Thyroid gland (tissue), 4 donors: ENCODE measurements around the gene ABCA13. TPM values are rescaled to one million over a fixed set of nuclear protein-coding genes. Genes with fewer than 3 reads are reported as not detected.

Source experiments
- DNase-seq, 2 donors: peaks; one replicate each; pipeline ENCODE4 v3.0.0-alpha.2; 2019
- H3K27ac ChIP-seq, 3 donors: fragments of 200-600 bp; sonication (generic); 1 replicate in 2 of 3; 2 replicates in 1 of 3; pipeline ENCODE4 v1.5.1; 2016 to 2019; ENCODE audit warnings: mild to moderate bottlenecking in 1 of 3, moderate library complexity in 1 of 3
- H3K27me3 ChIP-seq: fragments of 200-600 bp; sonication (generic); one replicate; pipeline ENCODE4 v1.5.1; 2019
- H3K36me3 ChIP-seq, 2 donors: fragments of 200-600 bp; sonication (generic); one replicate each; pipeline ENCODE4 v1.5.1; 2016 to 2019
- H3K4me1 ChIP-seq, 2 donors: fragments of 200-600 bp; sonication (generic); one replicate each; pipeline ENCODE4 v1.5.1; 2017 to 2019
- H3K4me3 ChIP-seq, 3 donors: fragments of 200-600 bp; sonication (generic); replicated peaks in 1 of 3; 1 replicate in 2 of 3; 2 replicates in 1 of 3; pipeline ENCODE4 v1.5.1; 2016; ENCODE audit warnings: mild to moderate bottlenecking in 1 of 3
- H3K9me3 ChIP-seq: fragments of 200-600 bp; sonication (generic); one replicate; pipeline ENCODE4 v1.5.1; 2017
- CTCF ChIP-seq, 6 experiments: fragments of 200-600 bp in 3 of 6; fragments of 450-650 bp in 3 of 6; sonication (generic) in 3 of 6; IDR thresholded peaks; one replicate each; pipeline ENCODE4 v1.5.1; 2016 to 2019; ENCODE audit warnings: antibody characterized with exemption in 6 of 6, mild to moderate bottlenecking in 2 of 6, inconsistent platforms in 1 of 6, moderate library complexity in 1 of 6
- POLR2A ChIP-seq, 2 donors: fragments of 450-650 bp; IDR thresholded peaks; one replicate each; pipeline ENCODE4 v1.6.1; 2017; ENCODE audit warnings: antibody characterized with exemption in 2 of 2, mild to moderate bottlenecking in 2 of 2, moderate library complexity in 1 of 2
- WGBS, 2 donors: methylation state at CpG; one replicate each; pipeline ENCODE4 v1.1.5; 2017; 5-methylcytosine and 5-hydroxymethylcytosine counted together
- intact Hi-C: fragments of 100-400 bp; cut with DNase I; formaldehyde crosslinking; loops from one replicate; pipeline ENCODE4 v1.15.1; 2023
- total RNA-seq, 4 donors: library from RNA; depleted of rRNA; stranded (reverse); fragments of >200 nt; gene quantifications; one replicate each; pipeline ENCODE4 v1.2.3, GENCODE V29; 2016

Gene ABCA13
- total RNA-seq, 4 donors from 2014 or later = 7.6 to 13.3 (median 11.7) TPM

- Histone ChIP-seq H3K4me3 (no peak overlapping the region), H3K4me1 (no peaks in the 10 kb centered on the region), H3K9me3 (no peaks in the 10 kb centered on the region), H3K27ac (no peak overlapping the region), H3K27me3 (no peaks in the 10 kb centered on the region), H3K36me3 (no peaks in the 10 kb centered on the region)
- no peak for DNase-seq
- no peak for TF ChIP-seq POLR2A (IDR thresholded peaks at IDR 0.05)
- TF ChIP-seq CTCF (IDR thresholded peaks at IDR 0.05) = no peak
- intact Hi-C loops = no loop called here
- WGBS, 2 donors = 87 to 94% methylated on average over 2 of the region's 2 CpGs
These were observed 462.9 kb downstream of the ABCA13 start for GRCh38 chr7:48634116-48634632.

- 98% methylated on average over 1 of the region's 1 CpG for WGBS, 2 donors
- Histone ChIP-seq H3K4me1 (no peaks in the 10 kb centered on the region), H3K27ac (no peak overlapping the region), H3K9me3 (no peaks in the 10 kb centered on the region), H3K4me3 (no peak overlapping the region), H3K27me3 (no peaks in the 10 kb centered on the region), H3K36me3 (no peaks in the 10 kb centered on the region)
- intact Hi-C loops = no loop called here
- no peak for DNase-seq
- TF ChIP-seq CTCF (IDR thresholded peaks at IDR 0.05) (no peak), POLR2A (IDR thresholded peaks at IDR 0.05) (no peak)
These were observed 464.5 kb downstream of the ABCA13 start for GRCh38 chr7:48635796-48636195.

- no peaks in the 10 kb centered on the region for H3K4me1 ChIP-seq
- DNase-seq = peak; percentile 3 to 10
- H3K36me3 ChIP-seq = no peaks in the 10 kb centered on the region
- no peak overlapping the region for H3K27ac ChIP-seq
- no peaks in the 10 kb centered on the region for H3K9me3 ChIP-seq
- H3K4me3 ChIP-seq = no peak overlapping the region
- no peaks in the 10 kb centered on the region for H3K27me3 ChIP-seq
- TF ChIP-seq CTCF (IDR thresholded peaks at IDR 0.05) = no peak
- no peak for TF ChIP-seq POLR2A (IDR thresholded peaks at IDR 0.05)
- WGBS, 2 donors = 54 to 61% methylated on average over 3 of the region's 3 CpGs
- intact Hi-C loops = no loop called here
These were observed 465.2 kb downstream of the ABCA13 start for GRCh38 chr7:48636391-48637015.

- Histone ChIP-seq H3K4me3 (no peak overlapping the region), H3K36me3 (no peaks in the 10 kb centered on the region), H3K27ac (no peak overlapping the region), H3K27me3 (no peaks in the 10 kb centered on the region), H3K9me3 (no peaks in the 10 kb centered on the region), H3K4me1 (no peaks in the 10 kb centered on the region)
- intact Hi-C loops = no loop called here
- DNase-seq = no peak
- 17 to 31% methylated on average over 1 of the region's 1 CpG for WGBS, 2 donors
- TF ChIP-seq CTCF (IDR thresholded peaks at IDR 0.05) (no peak), POLR2A (IDR thresholded peaks at IDR 0.05) (no peak)
These were observed 466.1 kb downstream of the ABCA13 start for GRCh38 chr7:48637382-48637781.

- intact Hi-C loops = no loop called here
- Histone ChIP-seq H3K27ac (no peak overlapping the region), H3K4me3 (no peak overlapping the region), H3K36me3 (no peaks in the 10 kb centered on the region), H3K9me3 (no peaks in the 10 kb centered on the region), H3K4me1 (no peaks in the 10 kb centered on the region), H3K27me3 (no peaks in the 10 kb centered on the region)
- no peak for DNase-seq
- TF ChIP-seq CTCF (IDR thresholded peaks at IDR 0.05) = no peak
- no peak for TF ChIP-seq POLR2A (IDR thresholded peaks at IDR 0.05)
- 88 to 91% methylated on average over 6 of the region's 6 CpGs for WGBS, 2 donors
These were observed 466.8 kb downstream of the ABCA13 start for GRCh38 chr7:48638041-48638440.
